ENCODE data around the gene PAX1. TPM values are rescaled to one million over a fixed set of nuclear protein-coding genes. Genes with fewer than 3 reads are reported as not detected.

Gene PAX1
- total and polyA plus RNA-seq, 9 donors, result 0.58 to 3.3 (median 0.98) TPM

GRCh38 chr20:21681234-21681921 is 24.1 kb upstream of the PAX1 start:
- H3K27me3 ChIP-seq (ENCODE audit: control insufficient read depth, insufficient read depth, low read length), result no peaks in the 10 kb centered on the region
- DNase-seq, result peak; percentile 66
- no peaks in the 10 kb centered on the region for H3K9me3 ChIP-seq (replicated peaks; ENCODE audit: control insufficient read depth, low read depth, low read length)
- no peak overlapping the region for H3K4me3 ChIP-seq (ENCODE audit: low read length)
- H3K36me3 ChIP-seq (ENCODE audit: control insufficient read depth, insufficient read depth, low read length), result no peaks in the 10 kb centered on the region
- H3K27ac ChIP-seq (ENCODE audit: low read length), result peak overlapping the region; percentile 2
- WGBS (ENCODE audit: insufficient coverage), result 22% methylated on average over 13 of the region's 14 CpGs
- H3K4me1 ChIP-seq (ENCODE audit: control insufficient read depth, insufficient read depth, low read length), result peaks cover 10% of the 10 kb centered on the region

GRCh38 chr20:21681922-21682318 is 23.5 kb upstream of the PAX1 start:
- peaks cover 10% of the 10 kb centered on the region for H3K4me1 ChIP-seq (ENCODE audit: control insufficient read depth, insufficient read depth, low read length)
- H3K27ac ChIP-seq (ENCODE audit: low read length), result peak overlapping the region; percentile 2
- no peaks in the 10 kb centered on the region for H3K9me3 ChIP-seq (replicated peaks; ENCODE audit: control insufficient read depth, low read depth, low read length)
- peak; percentile 30 for DNase-seq
- whole genome bisulfite sequencing (ENCODE audit: insufficient coverage), result 40% methylated on average over 10 of the region's 10 CpGs
- H3K27me3 ChIP-seq (ENCODE audit: control insufficient read depth, insufficient read depth, low read length), result no peaks in the 10 kb centered on the region
- no peaks in the 10 kb centered on the region for H3K36me3 ChIP-seq (ENCODE audit: control insufficient read depth, insufficient read depth, low read length)
- no peak overlapping the region for H3K4me3 ChIP-seq (ENCODE audit: low read length)

GRCh38 chr20:21682521-21682954 is 22.9 kb upstream of the PAX1 start:
- H3K27ac ChIP-seq (ENCODE audit: low read length), result no peak overlapping the region
- no peaks in the 10 kb centered on the region for H3K36me3 ChIP-seq (ENCODE audit: control insufficient read depth, insufficient read depth, low read length)
- DNase-seq, result peak; percentile 77
- peaks cover 10% of the 10 kb centered on the region for H3K4me1 ChIP-seq (ENCODE audit: control insufficient read depth, insufficient read depth, low read length)
- H3K27me3 ChIP-seq (ENCODE audit: control insufficient read depth, insufficient read depth, low read length), result no peaks in the 10 kb centered on the region
- H3K9me3 ChIP-seq (replicated peaks; ENCODE audit: control insufficient read depth, low read depth, low read length), result no peaks in the 10 kb centered on the region
- WGBS (ENCODE audit: insufficient coverage), result 40% methylated on average over 1 of the region's 8 CpGs
- no peak overlapping the region for H3K4me3 ChIP-seq (ENCODE audit: low read length)

GRCh38 chr20:21684671-21685070 is 20.8 kb upstream of the PAX1 start:
- no peaks in the 10 kb centered on the region for H3K27me3 ChIP-seq (ENCODE audit: control insufficient read depth, insufficient read depth, low read length)
- WGBS (ENCODE audit: insufficient coverage), result 60% methylated on average over 1 of the region's 3 CpGs

GRCh38 chr20:21685981-21686380 is 19.5 kb upstream of the PAX1 start:
- no peak for DNase-seq
- 33% methylated on average over 1 of the region's 2 CpGs for WGBS (ENCODE audit: insufficient coverage)
- no peaks in the 10 kb centered on the region for H3K9me3 ChIP-seq (replicated peaks; ENCODE audit: control insufficient read depth, low read depth, low read length)

More at GRCh38 chr20:21684671-21685070, 20.8 kb upstream of the PAX1 start:
- H3K36me3 ChIP-seq (ENCODE audit: control insufficient read depth, insufficient read depth, low read length), result no peaks in the 10 kb centered on the region
- DNase-seq, result no peak
- no peak overlapping the region for H3K27ac ChIP-seq (ENCODE audit: low read length)
- H3K4me3 ChIP-seq (ENCODE audit: low read length), result no peak overlapping the region
- H3K4me1 ChIP-seq (ENCODE audit: control insufficient read depth, insufficient read depth, low read length), result peaks cover 10% of the 10 kb centered on the region
- no peaks in the 10 kb centered on the region for H3K9me3 ChIP-seq (replicated peaks; ENCODE audit: control insufficient read depth, low read depth, low read length)

GRCh38 chr20:21693322-21693721 is 12.1 kb upstream of the PAX1 start:
- no peaks in the 10 kb centered on the region for H3K4me1 ChIP-seq (ENCODE audit: control insufficient read depth, insufficient read depth, low read length)
- H3K9me3 ChIP-seq (replicated peaks; ENCODE audit: control insufficient read depth, low read depth, low read length), result no peaks in the 10 kb centered on the region
- H3K36me3 ChIP-seq (ENCODE audit: control insufficient read depth, insufficient read depth, low read length), result no peaks in the 10 kb centered on the region
- DNase-seq, result no peak
- no peak overlapping the region for H3K4me3 ChIP-seq (ENCODE audit: low read length)
- no peak overlapping the region for H3K27ac ChIP-seq (ENCODE audit: low read length)
- H3K27me3 ChIP-seq (ENCODE audit: control insufficient read depth, insufficient read depth, low read length), result peaks cover 31% of the 10 kb centered on the region
- WGBS (ENCODE audit: insufficient coverage), result 14% methylated on average over 5 of the region's 8 CpGs

More at GRCh38 chr20:21685981-21686380, 19.5 kb upstream of the PAX1 start:
- H3K27ac ChIP-seq (ENCODE audit: low read length), result no peak overlapping the region
- H3K4me3 ChIP-seq (ENCODE audit: low read length), result no peak overlapping the region
- no peaks in the 10 kb centered on the region for H3K36me3 ChIP-seq (ENCODE audit: control insufficient read depth, insufficient read depth, low read length)
- peaks cover 7% of the 10 kb centered on the region for H3K4me1 ChIP-seq (ENCODE audit: control insufficient read depth, insufficient read depth, low read length)
- H3K27me3 ChIP-seq (ENCODE audit: control insufficient read depth, insufficient read depth, low read length), result no peaks in the 10 kb centered on the region

GRCh38 chr20:21698494-21699215 is 6.8 kb upstream of the PAX1 start:
- Histone ChIP-seq H3K27me3 (ENCODE audit: control insufficient read depth, insufficient read depth, low read length) (peaks cover 68% of the 10 kb centered on the region), H3K4me3 (ENCODE audit: low read length) (no peak overlapping the region), H3K36me3 (ENCODE audit: control insufficient read depth, insufficient read depth, low read length) (no peaks in the 10 kb centered on the region), H3K9me3 (replicated peaks; ENCODE audit: control insufficient read depth, low read depth, low read length) (no peaks in the 10 kb centered on the region), H3K27ac (ENCODE audit: low read length) (no peak overlapping the region), H3K4me1 (ENCODE audit: control insufficient read depth, insufficient read depth, low read length) (peaks cover 12% of the 10 kb centered on the region)
- 22% methylated on average over 5 of the region's 9 CpGs for WGBS (ENCODE audit: insufficient coverage)
- no peak for DNase-seq

GRCh38 chr20:21699216-21699508 is 6.3 kb upstream of the PAX1 start:
- peaks cover 70% of the 10 kb centered on the region for H3K27me3 ChIP-seq (ENCODE audit: control insufficient read depth, insufficient read depth, low read length)
- DNase-seq, result no peak
- 27% methylated on average over 3 of the region's 8 CpGs for WGBS (ENCODE audit: insufficient coverage)

GRCh38 chr20:21701171-21701876 is 4.1 kb upstream of the PAX1 start:
- H3K9me3 ChIP-seq (replicated peaks; ENCODE audit: control insufficient read depth, low read depth, low read length), result no peaks in the 10 kb centered on the region
- H3K4me1 ChIP-seq (ENCODE audit: control insufficient read depth, insufficient read depth, low read length), result peaks cover 23% of the 10 kb centered on the region
- H3K36me3 ChIP-seq (ENCODE audit: control insufficient read depth, insufficient read depth, low read length), result no peaks in the 10 kb centered on the region
- no peak overlapping the region for H3K4me3 ChIP-seq (ENCODE audit: low read length)
- no peak overlapping the region for H3K27ac ChIP-seq (ENCODE audit: low read length)
- H3K27me3 ChIP-seq (ENCODE audit: control insufficient read depth, insufficient read depth, low read length), result peaks cover 80% of the 10 kb centered on the region
- DNase-seq, result peak; percentile 14
- whole genome bisulfite sequencing (ENCODE audit: insufficient coverage), result 9% methylated on average over 22 of the region's 33 CpGs

More at GRCh38 chr20:21699216-21699508, 6.3 kb upstream of the PAX1 start:
- H3K9me3 ChIP-seq (replicated peaks; ENCODE audit: control insufficient read depth, low read depth, low read length), result no peaks in the 10 kb centered on the region
- no peaks in the 10 kb centered on the region for H3K36me3 ChIP-seq (ENCODE audit: control insufficient read depth, insufficient read depth, low read length)
- H3K4me3 ChIP-seq (ENCODE audit: low read length), result no peak overlapping the region
- peaks cover 13% of the 10 kb centered on the region for H3K4me1 ChIP-seq (ENCODE audit: control insufficient read depth, insufficient read depth, low read length)
- H3K27ac ChIP-seq (ENCODE audit: low read length), result no peak overlapping the region

GRCh38 chr20:21702016-21702415 is 3.4 kb upstream of the PAX1 start:
- Histone ChIP-seq H3K27me3 (ENCODE audit: control insufficient read depth, insufficient read depth, low read length) (peaks cover 84% of the 10 kb centered on the region), H3K36me3 (ENCODE audit: control insufficient read depth, insufficient read depth, low read length) (no peaks in the 10 kb centered on the region), H3K4me3 (ENCODE audit: low read length) (no peak overlapping the region), H3K4me1 (ENCODE audit: control insufficient read depth, insufficient read depth, low read length) (peaks cover 23% of the 10 kb centered on the region), H3K27ac (ENCODE audit: low read length) (no peak overlapping the region), H3K9me3 (replicated peaks; ENCODE audit: control insufficient read depth, low read depth, low read length) (no peaks in the 10 kb centered on the region)
- 44% methylated on average over 14 of the region's 14 CpGs for WGBS (ENCODE audit: insufficient coverage)
- no peak for DNase-seq

All from muscle of leg (tissue), 11 donors.